Brain pericyte (primary cell): ENCODE results near the gene ZNF554.
"Not testable (repeated sequence)": the region's sequence is repeated elsewhere in the genome, so short reads cannot be mapped to it uniquely, and the experiment has no call there.

ENCODE experiments used
- DNase-seq: peaks from one replicate; pipeline ENCODE4 v3.0.0-alpha.2; 2012; ENCODE audit warnings: low read depth, low spot score

The ZNF554 gene

DNA sequence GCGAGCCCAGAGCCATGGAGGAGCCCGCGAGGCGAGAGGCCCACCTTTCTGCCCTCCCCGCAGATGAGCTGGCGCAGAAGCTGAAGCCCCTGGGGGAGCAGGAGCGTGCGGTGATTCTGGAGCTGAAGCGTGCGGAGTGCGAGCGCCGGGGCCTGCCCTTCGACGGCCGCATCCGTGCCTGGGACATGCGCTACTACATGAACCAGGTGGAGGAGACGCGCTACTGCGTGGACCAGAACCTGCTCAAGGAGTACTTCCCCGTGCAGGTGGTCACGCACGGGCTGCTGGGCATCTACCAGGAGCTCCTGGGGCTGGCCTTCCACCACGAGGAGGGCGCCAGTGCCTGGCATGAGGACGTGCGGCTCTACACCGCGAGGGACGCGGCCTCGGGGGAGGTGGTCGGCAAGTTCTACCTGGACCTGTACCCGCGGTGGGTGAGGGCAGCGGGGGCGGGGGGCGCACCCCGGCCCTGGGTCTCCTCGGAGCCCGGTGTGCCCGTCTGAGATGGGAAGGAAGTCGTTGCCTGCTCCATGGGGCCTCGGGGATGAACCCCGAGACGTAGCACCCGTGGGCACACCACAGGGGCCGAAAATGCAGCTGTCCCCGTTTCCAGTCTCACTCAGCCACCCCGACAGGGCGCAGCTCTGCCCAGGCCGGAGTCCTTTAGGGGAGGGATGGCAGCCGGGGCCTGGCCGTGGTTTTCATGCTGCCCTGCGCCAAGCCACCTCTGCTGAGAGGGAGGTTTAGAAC lies 12.1 kb upstream of the ZNF554 start:
- no peak for DNase-seq

DNA sequence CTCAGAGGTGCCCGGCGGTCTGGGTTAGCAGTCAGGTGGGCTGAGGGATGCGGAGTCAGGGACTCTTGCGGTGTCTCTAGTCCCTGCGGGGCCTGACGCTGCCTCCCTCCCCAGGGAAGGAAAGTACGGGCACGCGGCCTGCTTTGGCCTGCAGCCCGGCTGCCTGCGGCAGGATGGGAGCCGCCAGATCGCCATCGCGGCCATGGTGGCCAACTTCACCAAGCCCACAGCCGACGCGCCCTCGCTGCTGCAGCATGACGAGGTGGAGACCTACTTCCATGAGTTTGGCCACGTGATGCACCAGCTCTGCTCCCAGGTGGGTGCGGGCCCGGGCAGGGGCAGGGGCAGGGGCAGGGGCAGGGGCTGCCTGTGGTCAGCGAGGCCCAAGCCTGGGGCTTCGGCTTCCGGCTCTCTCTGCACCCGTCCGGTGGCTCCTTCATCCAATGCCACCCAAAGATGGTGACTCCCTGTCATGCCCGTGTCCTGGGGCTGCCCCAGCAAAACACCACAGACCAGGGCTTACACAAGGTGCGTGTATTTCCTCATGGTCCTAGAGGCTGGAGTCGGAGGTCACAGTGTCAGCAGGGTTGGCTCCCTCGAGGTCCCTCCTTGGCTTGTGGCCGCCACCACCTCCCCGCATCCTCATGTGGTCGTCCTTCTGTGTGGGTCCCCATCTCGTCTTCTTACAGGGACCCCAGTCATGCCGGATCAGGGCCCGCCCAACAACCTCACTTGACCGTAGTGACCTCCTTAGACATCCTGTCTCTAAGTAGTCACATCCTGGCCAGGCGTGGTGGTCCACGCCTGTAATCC lies 11.3 kb upstream of the ZNF554 start:
- no peak for DNase-seq

DNA sequence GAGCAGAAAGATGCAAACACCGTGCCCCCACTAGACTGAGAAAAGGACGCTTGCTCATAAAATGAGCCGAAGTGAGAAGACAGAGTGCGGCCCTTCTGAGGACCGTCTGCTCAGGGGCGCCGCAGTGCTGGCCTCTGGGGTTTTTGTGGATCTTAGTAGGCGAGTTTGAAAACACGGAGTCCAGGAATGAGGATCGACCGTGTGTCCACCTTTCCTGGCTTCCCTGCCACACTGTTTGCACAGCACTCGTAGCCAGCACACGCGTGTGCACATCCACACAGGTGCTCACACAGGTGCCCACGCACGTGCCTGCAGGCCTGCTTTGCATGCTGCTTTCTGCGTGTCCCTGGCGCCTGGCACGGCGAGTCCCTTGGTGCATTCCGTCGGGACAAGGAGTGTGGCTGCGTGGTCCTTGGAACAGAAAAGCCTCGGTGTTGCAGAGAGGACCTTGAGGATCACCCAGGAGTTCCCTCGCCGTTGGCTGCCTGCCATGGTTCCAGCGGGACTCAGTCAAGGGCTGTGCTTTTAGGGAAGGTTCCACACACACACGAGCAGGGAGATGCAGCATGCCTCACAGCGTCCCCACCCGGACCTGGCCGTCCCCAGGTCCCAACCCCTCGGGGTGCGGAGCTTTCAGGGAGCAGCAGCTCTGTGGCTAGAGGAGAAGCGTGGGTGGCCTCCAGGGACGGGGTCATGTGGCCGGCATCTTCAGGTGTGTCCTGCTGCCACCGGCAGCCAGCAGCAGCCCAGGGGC lies 10.1 kb upstream of the ZNF554 start:
- DNase-seq = no peak

GRCh38 chr19:2810141-2811091 lies 9.3 kb upstream of the ZNF554 start:
- no peak for DNase-seq

- no peak for DNase-seq
These were observed 8.4 kb upstream of the ZNF554 start for GRCh38 chr19:2811221-2811722.

GRCh38 chr19:2811735-2812413 lies 7.8 kb upstream of the ZNF554 start:
- no peak for DNase-seq

- DNase-seq = no peak
These were observed 7.0 kb upstream of the ZNF554 start for GRCh38 chr19:2812414-2813234.

DNA sequence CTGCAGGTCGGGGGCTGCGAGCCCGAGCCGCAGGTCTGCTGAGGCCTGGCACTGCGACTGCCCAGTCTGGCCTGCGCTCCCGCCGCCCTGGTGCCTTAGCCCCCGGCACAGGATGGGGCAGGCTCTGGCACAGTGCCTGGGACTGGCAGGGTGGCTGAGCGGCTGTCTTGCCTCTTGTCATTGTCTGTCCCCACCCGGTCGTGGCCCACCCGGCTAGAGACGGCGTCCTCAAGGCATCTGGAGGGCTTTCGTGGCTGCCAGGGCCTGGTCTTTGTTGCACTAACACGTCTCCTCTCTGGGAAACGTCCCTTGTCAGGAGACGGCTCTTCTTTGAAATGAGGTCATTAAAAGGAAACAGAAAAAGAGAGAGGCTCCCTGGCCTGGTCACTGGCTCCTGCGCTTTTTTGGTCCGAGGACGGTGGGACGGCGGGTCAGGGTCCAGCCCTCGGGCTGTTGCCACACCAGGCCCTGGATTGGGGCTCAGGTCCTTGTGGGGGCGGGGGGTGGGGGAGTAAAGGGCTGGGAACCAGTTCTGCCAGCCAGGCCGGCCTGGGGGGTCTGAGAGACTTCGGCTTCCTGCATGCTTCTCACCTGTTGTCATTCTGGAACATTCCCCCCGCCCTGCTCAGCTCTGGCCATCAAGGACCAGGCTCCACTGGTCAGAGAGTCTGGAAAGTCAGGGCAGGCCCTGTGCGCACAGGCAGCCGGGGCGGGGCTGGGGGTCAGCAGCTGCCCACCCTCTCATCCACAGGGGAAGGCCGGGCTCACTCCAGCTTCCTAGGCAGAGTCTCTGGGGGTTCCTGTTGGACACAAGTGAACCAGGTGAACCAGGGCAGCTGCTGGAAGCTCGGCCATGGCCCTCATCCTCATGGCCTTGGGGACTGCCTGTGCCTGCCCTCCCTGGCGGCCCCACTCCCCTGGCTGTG lies 6.2 kb upstream of the ZNF554 start:
- no peak for DNase-seq

- no peak for DNase-seq
These were observed 5.2 kb upstream of the ZNF554 start for GRCh38 chr19:2814426-2814825.

DNA sequence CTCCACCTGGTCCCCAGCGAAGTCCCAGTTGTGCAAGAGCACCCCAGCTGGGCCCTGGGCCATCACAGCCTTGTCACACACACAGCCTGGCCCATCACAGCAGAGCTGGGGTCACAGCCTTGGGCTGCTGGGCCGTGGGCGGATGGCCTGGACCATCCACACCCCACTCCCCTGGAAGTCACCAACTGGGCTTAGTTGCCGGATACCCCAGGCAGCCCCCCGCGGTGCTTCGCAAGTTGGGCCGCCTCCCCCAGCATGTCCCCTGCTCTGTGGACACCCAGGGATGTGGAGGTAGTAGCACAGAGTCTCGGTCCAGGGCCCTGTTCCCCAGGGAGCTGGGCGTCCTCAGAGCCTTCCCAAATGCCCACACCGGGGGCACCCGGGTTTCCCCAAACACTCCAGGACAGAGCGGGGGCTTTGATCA lies 4.5 kb upstream of the ZNF554 start:
- DNase-seq = no peak

- DNase-seq = no peak
These were observed 3.7 kb upstream of the ZNF554 start for GRCh38 chr19:2815923-2816322.

DNA sequence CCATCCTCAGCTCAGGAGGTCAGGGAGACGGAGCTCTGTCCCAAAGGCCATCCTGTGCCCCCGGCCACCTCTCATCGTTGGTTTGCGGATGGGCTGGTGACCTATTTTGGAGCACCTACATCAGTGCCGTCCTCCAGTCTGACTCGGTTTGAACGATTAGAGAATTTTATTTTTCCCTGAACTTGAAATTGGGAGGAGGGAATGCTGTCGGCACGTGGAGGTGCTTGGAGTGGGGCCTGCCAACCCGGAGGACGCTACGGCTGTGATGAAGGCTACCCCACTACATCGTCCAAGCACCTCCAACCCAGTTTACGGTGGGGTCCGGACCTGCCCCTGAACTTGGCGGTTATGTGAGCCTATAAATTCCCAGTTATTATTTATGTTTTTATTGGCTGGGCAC lies 3.0 kb upstream of the ZNF554 start:
- no peak for DNase-seq

- DNase-seq = not testable (repeated sequence)
These were observed 2.3 kb upstream of the ZNF554 start for GRCh38 chr19:2817237-2817829.

DNA sequence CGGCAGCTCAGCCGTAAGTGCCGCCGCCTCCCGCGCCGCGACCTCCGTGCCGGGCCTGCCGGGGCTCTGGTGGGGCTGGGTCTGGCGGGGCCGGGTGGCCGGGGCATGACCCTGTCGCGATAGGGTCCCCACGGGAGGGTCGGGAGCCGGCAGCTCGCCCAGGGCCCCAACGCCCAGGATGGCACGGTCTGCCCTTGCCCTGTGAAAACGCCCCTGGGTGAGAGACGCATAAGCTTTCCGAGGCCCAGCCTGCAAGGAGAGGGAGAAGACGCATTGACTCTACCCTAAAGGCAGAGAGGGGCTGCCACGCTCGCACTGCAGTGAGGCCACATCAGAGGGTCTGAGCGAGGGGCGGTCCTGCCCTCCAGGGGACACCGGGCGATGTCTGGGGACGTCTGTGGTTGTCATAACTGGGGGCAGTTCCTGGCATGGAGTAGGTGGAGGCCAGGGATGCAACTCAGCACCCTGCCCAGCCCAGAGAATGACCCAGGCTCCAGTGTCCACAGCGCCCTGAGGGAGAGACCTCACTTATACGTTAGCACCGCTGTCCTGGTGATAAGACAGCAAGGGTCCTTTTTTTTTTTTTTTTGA lies 539 bp downstream of the ZNF554 start:
- DNase-seq = no peak

DNA sequence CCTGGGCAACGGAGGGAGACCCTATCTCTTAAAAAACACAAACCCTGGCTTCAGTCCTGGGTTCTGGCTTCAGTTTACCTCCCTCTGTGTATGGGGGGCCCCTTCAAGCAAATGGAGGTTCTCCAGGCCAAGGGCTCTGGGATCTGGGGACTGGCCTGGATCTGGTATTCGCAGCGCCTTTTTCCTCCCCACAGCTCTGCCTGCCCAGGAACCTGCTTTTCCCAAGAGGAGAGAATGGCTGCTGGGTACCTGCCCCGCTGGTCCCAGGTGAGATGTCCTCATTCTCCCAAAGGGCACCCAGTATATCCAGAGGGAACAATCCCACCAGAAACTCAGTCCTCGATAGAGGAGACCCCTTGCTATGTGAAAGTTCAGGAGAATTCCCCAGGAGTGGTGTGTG lies 3.2 kb downstream of the ZNF554 start:
- no peak for DNase-seq

GRCh38 chr19:2823646-2824045 lies 4.0 kb downstream of the ZNF554 start:
- DNase-seq = no peak

DNA sequence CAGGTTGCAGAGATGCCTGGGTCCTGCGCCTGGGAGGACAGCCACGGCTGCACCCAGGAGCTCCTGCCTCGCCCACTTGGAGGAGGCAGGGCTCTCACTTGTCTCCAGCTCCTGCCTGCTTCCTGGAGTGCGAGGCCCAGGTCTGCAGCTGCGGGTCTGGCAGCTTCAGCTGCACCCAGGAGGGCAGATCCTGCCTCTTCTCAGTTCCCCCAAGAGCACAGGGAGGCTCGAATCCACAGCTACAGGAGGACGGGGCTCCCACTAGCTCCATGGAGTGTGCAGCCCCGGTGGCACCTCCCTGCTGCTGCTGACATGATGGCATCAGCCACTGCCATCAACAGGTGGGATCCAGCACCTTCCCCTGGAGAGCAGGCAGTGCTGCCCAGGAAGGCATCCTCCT lies 4.5 kb downstream of the ZNF554 start:
- no peak for DNase-seq

GRCh38 chr19:2827022-2827421 lies 7.4 kb downstream of the ZNF554 start:
- DNase-seq = no peak
